Epithelial cell of proximal tubule (primary cell): Measurements from ENCODE around the gene ZNRF3. TPM values are rescaled to one million over a fixed set of nuclear protein-coding genes. Genes with fewer than 3 reads are reported as not detected.
A peak's percentile ranks its signal among the peaks of the same experiment; 100 is the strongest.

ENCODE experiments used
- DNase-seq: peaks from one replicate; pipeline ENCODE4 v3.0.0-alpha.2; 2011; ENCODE audit warnings: low read depth
- H3K4me3 ChIP-seq: 2 replicates; pipeline ENCODE4 v1.5.1; 2011; ENCODE audit warnings: low read depth, mild to moderate bottlenecking, low read length
- CTCF ChIP-seq: conservative IDR thresholded peaks from 2 replicates; pipeline ENCODE4 v1.5.1; 2012; ENCODE audit warnings: low read depth, mild to moderate bottlenecking, low read length
- total RNA-seq: library from RNA; depleted of rRNA; stranded (reverse); fragments of >200 nt; gene quantifications from 2 replicates; pipeline ENCODE4 v1.2.3, GENCODE V29; 2015

The ZNRF3 gene
- total RNA-seq, 1 donor from 2014 or later: 15.6 TPM

DNA sequence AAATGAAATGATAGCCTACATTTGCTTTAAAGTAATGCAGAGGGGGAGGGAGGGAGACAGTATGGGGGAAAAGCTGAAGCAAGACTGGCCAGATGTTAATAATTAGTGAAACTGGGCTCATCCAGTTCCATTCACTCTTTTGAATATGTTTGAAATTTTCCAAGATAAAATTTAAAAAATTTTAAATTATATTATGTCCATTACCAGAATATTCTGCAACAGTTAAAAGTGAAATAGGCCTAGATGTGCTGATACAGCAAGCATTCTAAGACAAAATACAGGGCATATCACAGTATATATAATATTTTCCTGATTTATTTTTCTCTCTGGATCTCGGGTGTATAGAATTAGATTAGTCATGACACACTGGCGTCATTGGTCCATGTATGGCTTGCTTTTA, 13.6 kb upstream of the ZNRF3 start:
- DNase-seq: no peak
- no peak overlapping the region for H3K4me3 ChIP-seq
- no peak for TF ChIP-seq CTCF

- no peak for DNase-seq
- TF ChIP-seq CTCF: no peak
- no peak overlapping the region for H3K4me3 ChIP-seq
Measured at GRCh38 chr22:28873183-28873963, 10.0 kb upstream of the ZNRF3 start.

GRCh38 chr22:28874061-28874460, 9.3 kb upstream of the ZNRF3 start:
- TF ChIP-seq CTCF: no peak
- H3K4me3 ChIP-seq: no peak overlapping the region
- DNase-seq: no peak

DNA sequence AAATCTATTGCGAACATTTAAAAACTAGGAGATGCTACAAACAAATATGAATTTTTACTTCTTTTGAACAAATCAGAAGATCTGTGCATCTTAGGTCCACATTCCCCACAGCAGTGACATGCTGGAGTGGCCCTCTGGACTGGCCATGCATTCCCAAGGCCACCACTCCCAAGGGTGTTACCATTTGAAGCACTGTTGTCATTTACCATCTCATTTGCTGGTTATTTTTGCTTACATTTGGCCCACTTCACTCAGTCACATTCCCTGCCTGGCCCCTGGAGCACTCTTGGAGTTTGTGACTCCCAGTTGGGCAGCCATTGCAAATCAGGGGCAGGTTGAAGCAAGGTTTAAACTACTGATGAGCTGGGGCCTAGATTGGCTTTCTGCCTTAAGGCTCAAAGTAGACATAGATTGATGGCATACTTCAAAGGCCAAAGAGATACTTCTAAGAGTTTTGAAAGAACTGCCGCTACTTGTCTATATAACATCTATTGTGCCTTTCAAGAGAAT, 8.5 kb upstream of the ZNRF3 start:
- TF ChIP-seq CTCF: no peak
- no peak for DNase-seq
- no peak overlapping the region for H3K4me3 ChIP-seq

DNA sequence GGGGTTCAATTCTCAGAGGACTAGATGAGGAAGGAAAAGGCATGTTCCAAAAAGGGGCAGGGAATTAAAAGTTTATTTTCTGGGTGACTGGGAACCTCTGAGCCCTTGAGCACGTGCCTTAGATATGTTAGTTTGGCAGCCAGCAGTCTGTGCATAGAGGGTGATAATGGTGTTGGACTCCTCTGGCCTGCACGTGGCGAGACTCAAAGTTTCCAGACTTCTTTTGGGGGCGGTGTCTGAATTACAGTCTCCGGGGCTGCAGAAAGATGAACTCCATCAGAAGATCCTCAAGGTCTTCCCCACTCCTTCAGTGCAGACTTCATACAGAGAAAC, 861 bp upstream of the ZNRF3 start:
- TF ChIP-seq CTCF: no peak
- DNase-seq: no peak
- H3K4me3 ChIP-seq: peak overlapping the region; percentile 80

- peak overlapping the region; percentile 88 for H3K4me3 ChIP-seq
- TF ChIP-seq CTCF: no peak
- DNase-seq: no peak
Measured at GRCh38 chr22:28883657-28883916, 215 bp downstream of the ZNRF3 start.
